NK-92 treated with Interleukin-12 subunit alpha and Interleukin-12 subunit beta, amount 100 ng/mL, for 24 hours (cell line): ENCODE data around the gene FKBP1B.
"Not testable (repeated sequence)": the region's sequence is repeated elsewhere in the genome, so short reads cannot be mapped to it uniquely, and the experiment has no call there.

Experiments
- DNase-seq: peaks from one replicate; lab custom pipeline; 2025; lab: John Stamatoyannopoulos, UW

Gene FKBP1B

GRCh38 chr2:24049485-24050021 is at the start of gene FKBP1B:
FKBP1B (plus strand) TSS chr2:24049741; CDS start chr2:24049850, 109 bp downstream.
- no peak for DNase-seq

DNA sequence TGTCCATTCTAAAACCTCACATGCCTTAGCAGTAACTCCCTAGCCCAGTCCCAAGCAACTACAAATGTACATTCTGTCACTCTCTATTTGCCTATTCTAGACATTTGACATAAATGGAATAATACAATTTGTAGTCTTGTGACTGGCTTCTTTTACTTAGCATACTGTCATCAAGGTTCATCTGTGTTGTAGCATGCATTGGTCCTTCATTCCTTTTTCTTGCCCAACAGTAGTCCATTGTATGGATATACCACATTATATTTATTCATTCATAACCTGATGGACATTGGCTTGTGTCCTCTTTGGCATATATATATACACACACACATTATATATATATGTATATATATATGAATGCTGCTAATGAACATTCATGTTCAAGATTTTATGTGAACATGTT is 41.8 kb upstream of the FKBP1B start:
- DNase-seq = no peak

DNA sequence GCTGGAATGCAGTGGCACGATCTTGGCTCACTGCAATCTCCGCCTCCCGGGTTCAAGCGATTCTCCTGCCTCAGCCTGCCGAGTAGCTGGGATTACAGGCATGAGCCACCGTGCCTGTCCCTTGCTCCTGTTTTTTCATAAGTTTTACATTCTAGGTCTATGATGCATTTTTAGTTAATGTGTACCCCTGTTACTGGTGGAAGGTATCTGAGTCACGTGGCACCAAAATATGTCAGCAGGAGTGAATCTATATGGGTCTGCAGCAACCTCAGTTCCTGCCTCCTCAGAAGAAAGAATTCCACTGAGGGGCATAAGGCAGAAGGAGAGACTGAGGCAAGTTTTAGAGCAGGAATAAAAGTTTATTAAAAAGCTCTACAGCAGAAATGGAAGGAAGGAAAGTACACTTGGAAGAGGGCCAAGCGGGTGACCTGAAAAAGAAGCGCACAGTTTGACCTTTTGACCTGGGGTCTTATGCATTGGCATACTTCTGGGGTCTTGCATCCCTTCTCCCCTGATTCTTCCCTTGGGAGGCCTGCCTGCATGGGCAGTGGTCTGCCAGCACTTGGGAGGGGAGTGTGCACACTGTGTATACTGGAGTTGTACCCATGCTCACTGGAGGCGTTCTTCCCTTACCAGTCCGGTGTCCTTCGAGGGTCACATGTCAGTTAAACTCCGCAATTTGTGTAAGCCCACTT is 40.7 kb upstream of the FKBP1B start:
- DNase-seq = no peak

GRCh38 chr2:24009367-24009679 is 40.2 kb upstream of the FKBP1B start:
- no peak for DNase-seq

- no peak for DNase-seq
Observed at GRCh38 chr2:24009680-24010476, 39.7 kb upstream of the FKBP1B start, which contains the start of gene MFSD2B. MFSD2B (plus strand) TSS chr2:24010085; CDS start chr2:24010097, 12 bp downstream.

GRCh38 chr2:24010477-24011249 is 38.9 kb upstream of the FKBP1B start:
- DNase-seq = no peak

DNA sequence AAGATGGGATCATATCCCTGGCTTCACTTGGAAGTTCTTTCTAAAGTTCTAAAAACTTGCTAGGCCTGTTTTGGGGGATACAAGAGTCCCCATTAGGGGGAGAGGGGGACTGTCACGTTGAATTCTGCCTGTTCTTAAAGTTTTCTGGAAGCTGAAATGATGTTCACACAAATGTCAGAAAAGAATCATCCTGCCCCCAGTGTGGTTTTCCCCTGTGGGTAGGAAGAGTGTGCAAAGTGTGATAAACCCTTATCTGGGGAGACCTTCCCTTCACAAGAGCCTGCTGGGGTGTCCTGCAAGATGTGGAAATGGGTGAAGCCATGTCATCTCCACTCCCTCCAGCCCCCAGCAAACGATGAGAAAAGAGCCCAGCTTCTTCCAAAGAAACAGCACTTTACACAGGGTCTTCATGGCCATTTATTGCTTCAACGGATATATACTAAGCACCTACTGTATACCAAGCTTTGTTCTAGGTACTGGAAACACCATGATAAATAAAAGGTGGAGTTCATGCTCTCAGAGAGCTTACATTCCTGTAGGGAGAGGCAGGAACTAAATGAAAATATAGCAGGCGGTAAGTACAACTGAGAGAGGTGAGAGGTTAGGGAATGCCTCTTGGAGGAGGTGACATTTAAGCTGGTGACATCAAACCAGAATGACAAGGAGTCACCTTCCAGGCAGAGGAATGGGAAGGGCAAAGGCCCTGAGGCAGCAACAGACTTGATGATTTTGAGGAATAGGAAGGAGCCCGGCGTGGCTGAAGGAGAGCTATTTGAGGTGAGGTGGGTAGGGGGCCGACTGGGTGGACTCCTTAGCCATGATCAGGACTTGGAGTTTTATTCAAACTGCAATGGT is 38.1 kb upstream of the FKBP1B start:
- DNase-seq = no peak

DNA sequence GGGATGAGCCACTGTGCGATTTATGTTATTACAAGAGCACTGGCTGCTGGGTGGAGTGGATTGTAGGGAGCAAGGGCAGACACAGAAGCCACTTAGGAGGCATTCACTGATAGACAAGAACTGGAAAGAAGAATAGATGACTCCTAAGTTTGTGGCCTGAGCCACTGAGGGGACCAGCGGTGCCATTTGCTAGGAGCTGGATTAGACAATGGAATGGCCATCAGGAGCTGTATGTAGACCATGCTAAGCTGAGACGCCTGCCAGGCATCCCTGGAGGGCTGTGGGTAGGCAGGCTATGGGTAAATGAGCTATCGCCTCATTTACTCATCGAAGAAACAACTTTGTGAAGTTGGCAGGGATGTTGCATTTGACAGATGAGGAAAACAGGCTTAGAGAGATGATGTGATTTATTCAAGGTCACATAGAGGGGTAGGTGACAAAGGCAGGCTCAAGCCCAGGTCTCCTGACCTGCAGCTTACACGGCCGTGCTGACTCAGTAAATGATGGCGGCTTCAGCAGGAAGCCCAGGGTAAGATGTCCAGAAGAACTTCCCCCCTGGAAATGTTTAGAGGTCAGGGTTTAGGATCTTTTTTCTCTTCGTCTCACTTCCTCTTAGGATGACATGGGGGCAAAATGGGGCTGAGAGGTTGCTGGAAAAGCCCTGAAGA is 36.9 kb upstream of the FKBP1B start:
- no peak for DNase-seq

DNA sequence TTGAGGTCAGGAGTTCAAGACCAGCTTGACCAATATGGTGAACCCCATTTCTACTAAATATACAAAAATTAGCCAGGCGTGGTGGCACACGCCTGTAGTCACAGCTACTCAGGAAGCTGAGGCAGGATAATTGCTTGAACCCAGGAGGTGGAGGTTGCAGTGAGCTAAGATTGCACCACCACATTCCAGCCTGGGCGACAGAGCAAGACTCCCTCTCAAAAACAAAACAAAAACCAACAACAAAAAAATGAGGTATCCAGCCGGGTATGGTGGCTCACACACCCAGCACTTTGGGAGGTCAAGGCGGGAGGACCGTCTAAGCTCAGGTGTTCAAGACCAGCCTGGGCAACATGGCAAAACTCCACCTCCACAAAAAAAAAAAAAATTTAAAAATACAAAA is 34.6 kb upstream of the FKBP1B start:
- DNase-seq = not testable (repeated sequence)

DNA sequence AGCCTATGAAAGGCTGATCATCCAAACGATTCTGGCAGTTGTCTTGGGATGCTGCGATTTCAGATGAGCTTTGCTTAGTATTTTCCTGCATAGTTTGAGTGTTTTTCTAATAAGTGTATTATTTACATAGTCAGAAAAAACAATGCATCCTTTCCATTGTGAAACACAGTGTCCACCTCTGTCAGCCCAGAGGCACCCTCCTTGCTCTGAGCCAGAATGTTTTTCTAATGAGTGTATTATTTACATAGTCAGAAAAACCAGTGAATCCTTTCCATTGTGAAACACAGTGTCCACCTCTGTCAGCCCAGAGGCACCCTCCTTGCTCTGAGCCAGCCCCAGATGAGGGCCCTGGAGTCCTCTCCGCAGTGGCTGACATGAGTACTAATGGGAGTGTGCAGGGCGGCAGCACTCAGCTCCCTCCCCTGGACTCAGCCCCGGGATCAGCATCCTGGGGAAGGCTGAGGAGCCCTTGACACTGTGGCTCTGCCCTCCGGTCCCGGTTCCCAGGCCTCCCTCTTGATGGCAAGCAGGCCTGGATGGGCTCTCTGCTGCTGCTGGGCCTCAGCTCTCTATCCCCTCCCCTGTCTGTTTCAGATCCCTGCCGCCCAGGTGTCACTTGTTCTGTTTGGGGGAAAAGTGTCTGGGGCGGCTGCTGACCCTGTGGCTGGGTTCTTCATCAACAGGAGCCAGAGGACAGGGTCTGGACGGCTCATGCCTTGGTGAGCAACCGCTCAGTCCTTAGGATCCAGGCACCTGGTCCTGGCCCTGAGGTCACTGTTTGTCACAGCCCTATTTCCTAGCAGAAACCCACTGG is 33.8 kb upstream of the FKBP1B start:
- DNase-seq = no peak

DNA sequence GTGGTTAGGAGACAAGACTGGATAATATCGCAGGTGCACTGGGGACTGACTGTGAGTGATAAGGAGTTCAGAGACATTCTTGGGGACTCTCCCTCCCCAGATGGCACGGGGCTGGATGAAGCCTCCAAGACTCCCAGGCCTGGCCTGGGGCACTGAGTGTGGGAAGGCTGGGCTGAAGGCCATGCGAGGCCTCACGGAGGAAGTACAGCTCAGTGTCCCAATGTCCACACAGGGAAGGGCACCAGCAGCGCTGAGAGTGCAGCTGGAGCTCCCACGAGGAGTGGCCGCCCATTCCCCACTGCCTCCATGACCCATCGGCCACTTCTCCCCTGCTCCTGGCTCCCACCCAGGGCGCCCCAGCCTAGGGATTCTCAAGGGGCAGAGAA is 33.2 kb upstream of the FKBP1B start:
- no peak for DNase-seq

- DNase-seq = no peak
Observed at GRCh38 chr2:24016853-24017703, 32.5 kb upstream of the FKBP1B start.

DNA sequence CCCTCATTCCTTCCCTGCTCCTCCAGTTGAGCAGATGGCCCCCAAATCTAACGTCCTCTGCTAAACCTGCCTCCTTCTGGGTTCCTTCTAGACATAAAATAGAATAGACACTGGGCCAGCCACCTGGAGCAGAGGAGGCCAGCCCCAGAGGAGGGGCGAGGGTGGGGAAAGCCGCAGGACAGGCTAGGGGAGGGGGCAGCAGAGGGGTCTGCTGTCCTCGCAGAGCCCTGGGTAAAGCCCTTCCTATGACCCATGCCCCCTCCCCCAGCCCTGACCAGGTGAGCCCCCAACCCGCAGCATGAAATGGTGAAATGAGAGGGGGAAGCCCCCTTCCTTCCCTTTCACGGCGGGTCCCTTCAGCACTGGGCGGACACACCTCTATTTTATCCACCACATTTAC is 31.8 kb upstream of the FKBP1B start:
- no peak for DNase-seq

GRCh38 chr2:24018241-24018640 is 31.3 kb upstream of the FKBP1B start:
- no peak for DNase-seq

DNA sequence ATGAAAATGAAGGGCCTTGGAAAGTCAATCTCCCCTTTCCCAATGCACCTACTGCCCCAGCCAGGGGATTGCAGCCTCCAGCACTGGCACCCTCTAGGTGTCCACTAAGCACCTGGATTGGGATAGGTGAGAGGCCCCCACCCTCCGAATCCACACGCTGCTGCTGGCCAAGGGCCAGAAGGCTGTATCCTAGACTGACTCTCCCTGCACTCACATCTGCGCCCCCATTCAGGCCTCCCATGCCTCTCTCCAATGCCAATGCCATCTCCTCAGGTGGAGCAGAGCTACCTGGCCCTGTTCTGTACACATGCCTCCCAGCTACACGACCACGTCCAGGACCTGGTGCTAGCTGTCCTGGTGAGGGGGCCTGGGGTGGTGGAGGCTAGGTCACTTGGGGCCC is 29.8 kb upstream of the FKBP1B start:
- no peak for DNase-seq

DNA sequence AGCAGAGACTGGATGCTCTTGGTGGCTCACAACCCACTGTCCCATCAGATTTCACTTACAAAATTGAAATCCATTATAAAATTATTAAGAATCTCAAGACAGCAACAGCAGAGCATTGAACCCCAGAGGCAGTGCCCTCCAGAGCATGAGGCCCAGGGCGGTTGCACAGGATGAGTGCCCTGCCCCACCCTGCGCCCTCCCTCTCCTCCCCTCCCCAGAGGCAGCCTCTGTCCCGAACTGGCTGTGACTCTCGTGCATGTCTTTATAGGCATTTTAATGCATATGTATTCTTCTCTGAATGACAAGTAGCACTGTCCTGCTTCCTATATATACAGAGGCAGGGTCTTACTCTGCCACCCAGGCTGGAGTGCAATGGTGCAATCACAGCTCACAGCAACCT is 29.3 kb upstream of the FKBP1B start:
- DNase-seq = no peak

DNA sequence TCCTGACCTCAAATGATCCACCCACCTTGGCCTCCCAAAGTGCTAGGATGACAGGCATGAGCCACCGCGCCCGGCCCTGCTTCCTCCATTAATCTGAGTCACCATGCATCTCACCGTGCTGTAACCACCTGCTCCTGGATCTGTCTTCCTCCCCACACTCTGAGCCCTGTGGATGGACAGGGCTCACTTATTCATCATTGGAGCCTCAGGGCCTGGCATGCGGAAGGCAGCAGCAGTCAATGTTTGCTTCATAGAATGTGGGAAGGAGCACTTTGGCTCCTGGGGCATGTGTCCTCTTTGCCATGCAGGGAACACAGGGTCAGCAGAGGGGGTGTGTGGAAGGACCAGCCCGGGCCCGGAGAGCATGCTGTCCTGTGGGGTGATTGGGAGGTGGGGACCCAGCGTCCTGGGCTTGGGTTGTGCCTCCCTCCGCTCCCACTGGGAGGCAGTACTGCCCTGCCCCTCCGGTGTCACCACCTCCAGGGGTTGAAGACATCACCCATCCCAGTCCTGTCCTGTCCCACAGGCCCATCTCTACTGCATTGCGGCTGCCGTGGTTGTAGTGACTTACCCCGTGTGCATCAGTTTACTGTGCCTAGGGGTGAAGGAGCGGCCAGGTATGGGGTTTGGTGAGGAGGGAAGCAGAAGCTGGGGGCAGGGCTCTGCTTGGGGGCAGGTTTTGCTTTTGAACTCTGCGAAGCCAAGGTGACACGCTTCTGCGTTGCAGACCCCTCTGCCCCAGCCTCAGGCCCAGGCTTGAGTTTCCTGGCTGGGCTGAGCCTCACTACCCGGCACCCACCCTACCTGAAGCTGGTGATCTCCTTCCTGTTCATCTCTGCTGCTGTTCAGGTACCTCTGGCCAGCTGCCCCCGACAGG is 28.2 kb upstream of the FKBP1B start:
- DNase-seq = no peak

- DNase-seq = no peak
Observed at GRCh38 chr2:24022324-24022974, 27.1 kb upstream of the FKBP1B start.
